Sigmoid colon (tissue), 7 donors: ENCODE data around the gene EHBP1L1. TPM values are rescaled to one million over a fixed set of nuclear protein-coding genes. Genes with fewer than 3 reads are reported as not detected.
A peak's percentile ranks its signal among the peaks of the same experiment; 100 is the strongest.

ENCODE experiments used
- DNase-seq: peaks from one replicate; pipeline ENCODE4 v3.0.0-alpha.2; 2019
- H3K27ac ChIP-seq, 4 donors: fragments of 200-600 bp; sonication (generic); one replicate each; pipeline ENCODE4 v1.5.1; 2016 to 2019; ENCODE audit warnings: mild to moderate bottlenecking in 1 of 4
- H3K27me3 ChIP-seq, 3 donors: fragments of 200-600 bp; sonication (generic); one replicate each; pipeline ENCODE4 v1.5.1; 2019; ENCODE audit warnings: mild to moderate bottlenecking in 1 of 3
- H3K36me3 ChIP-seq, 4 donors: fragments of 200-600 bp; sonication (generic); one replicate each; pipeline ENCODE4 v1.5.1; 2016 to 2019
- H3K4me1 ChIP-seq, 4 donors: fragments of 200-600 bp; sonication (generic); one replicate each; pipeline ENCODE4 v1.5.1; 2017 to 2019
- H3K4me3 ChIP-seq, 4 donors: fragments of 200-600 bp; sonication (generic); one replicate each; pipeline ENCODE4 v1.5.1; 2017 to 2019; ENCODE audit warnings: mild to moderate bottlenecking in 2 of 4, moderate library complexity in 1 of 4
- H3K9me3 ChIP-seq, 4 donors: fragments of 200-600 bp in 3 of 4; sonication (generic) in 3 of 4; one replicate each; pipeline versions ENCODE4 v1.5.1 to v1.6.1; 2013 to 2019
- EP300 ChIP-seq, 4 donors: sonication (generic); formaldehyde crosslinking; IDR thresholded peaks; one replicate each; pipeline ENCODE4 v1.6.1; 2017; ENCODE audit warnings: antibody characterized with exemption in 4 of 4
- POLR2A ChIP-seq, 2 donors: fragments of 450-650 bp; IDR thresholded peaks; one replicate each; pipeline ENCODE4 v1.6.1; 2016; ENCODE audit warnings: antibody characterized with exemption in 2 of 2, mild to moderate bottlenecking in 2 of 2, moderate library complexity in 2 of 2
- POLR2AphosphoS5 ChIP-seq, 4 donors: sonication (generic); formaldehyde crosslinking; IDR thresholded peaks; one replicate each; pipeline ENCODE4 v1.6.1; 2017; ENCODE audit warnings: antibody characterized with exemption in 4 of 4
- WGBS, 2 donors: extraction: QIAGEN DNeasy Blood & Tissue Kit; methylation state at CpG; one replicate each; pipeline ENCODE4 v1.1.7; 2013; 5-methylcytosine and 5-hydroxymethylcytosine counted together
- intact Hi-C: fragments of 100-400 bp; cut with DNase I; formaldehyde crosslinking; loops from one replicate; pipeline ENCODE4 v1.15.1; 2023
- polyA plus RNA-seq, 3 donors: library from polyadenylated mRNA; stranded (reverse); fragments of 200-250 nt; gene quantifications; one replicate each; pipeline ENCODE4 v1.2.3, GENCODE V29; 2013
- total RNA-seq, 4 donors: library from RNA; depleted of rRNA; stranded (reverse); fragments of >200 nt; gene quantifications; one replicate each; pipeline ENCODE4 v1.1.0, GENCODE V29; 2016
- TF ChIP-seq, protein P1 (sequence below), 4 experiments: fragments of 450-650 bp in 3 of 4; fragments of 200-600 bp in 1 of 4; IDR thresholded peaks; one replicate each; pipeline ENCODE4 v1.5.1; 2016 to 2019; ENCODE audit warnings: antibody characterized with exemption in 4 of 4, mild to moderate bottlenecking in 3 of 4, moderate library complexity in 2 of 4
- donor health status: healthy with polysubstance abuse.
- donor health status: Bipolar disorder and iron deficiency.
- donor health status: healthy.

EHBP1L1 gene
- total and polyA plus RNA-seq, 7 donors: 31.2 to 366 (median 148) TPM

DNA sequence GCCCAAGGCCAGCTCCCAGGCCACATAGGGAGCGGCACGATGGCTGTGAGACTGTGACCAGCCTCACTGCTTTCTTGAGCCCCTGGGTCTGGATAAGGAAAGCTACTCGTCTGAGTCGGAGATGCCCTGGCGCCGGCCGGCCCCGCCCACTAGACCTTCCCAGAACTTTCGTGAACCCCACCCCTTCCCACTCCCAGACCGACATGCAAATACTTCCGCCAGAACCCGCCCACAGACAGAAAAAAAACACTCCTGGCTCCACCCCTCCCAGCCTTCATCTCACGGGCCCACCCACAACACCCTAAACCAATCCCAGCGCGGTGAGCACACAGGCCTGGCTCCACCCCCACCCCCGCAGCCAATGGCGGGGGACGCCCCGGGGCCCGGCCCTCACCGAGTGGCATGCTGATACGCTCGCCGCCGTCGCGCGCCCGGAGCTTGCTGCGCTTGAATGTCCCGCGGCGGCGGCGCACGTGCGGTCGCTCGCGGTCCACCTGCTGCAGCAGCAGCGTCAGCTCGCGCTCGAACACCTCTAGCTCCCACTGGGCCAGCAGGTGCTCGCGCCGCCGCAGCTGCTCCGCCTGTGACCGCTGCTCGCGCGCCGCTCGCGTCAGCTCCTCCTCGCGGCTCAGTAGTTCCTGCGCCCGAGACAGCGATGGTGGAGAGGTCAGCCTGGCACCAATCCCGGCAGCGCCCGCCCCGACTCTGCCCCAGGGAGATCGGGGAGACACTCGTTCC, 31.2 kb downstream of the EHBP1L1 start:
- DNase-seq: peak; percentile 99
- no peaks in the 10 kb centered on the region for H3K27me3 ChIP-seq
- 62 to 67% methylated on average over 67 of the region's 67 CpGs for WGBS, 2 donors
- H3K9me3 ChIP-seq: no peaks in the 10 kb centered on the region
- TF ChIP-seq, protein P1, sequence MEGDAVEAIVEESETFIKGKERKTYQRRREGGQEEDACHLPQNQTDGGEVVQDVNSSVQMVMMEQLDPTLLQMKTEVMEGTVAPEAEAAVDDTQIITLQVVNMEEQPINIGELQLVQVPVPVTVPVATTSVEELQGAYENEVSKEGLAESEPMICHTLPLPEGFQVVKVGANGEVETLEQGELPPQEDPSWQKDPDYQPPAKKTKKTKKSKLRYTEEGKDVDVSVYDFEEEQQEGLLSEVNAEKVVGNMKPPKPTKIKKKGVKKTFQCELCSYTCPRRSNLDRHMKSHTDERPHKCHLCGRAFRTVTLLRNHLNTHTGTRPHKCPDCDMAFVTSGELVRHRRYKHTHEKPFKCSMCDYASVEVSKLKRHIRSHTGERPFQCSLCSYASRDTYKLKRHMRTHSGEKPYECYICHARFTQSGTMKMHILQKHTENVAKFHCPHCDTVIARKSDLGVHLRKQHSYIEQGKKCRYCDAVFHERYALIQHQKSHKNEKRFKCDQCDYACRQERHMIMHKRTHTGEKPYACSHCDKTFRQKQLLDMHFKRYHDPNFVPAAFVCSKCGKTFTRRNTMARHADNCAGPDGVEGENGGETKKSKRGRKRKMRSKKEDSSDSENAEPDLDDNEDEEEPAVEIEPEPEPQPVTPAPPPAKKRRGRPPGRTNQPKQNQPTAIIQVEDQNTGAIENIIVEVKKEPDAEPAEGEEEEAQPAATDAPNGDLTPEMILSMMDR (IDR thresholded peaks at IDR 0.05): no peak
- TF ChIP-seq POLR2AphosphoS5 (IDR thresholded peaks at IDR 0.05) (peak in 3 of 4 donors; percentile 11 to 27 (median 23)), POLR2A (IDR thresholded peaks at IDR 0.05) (no peak), EP300 (IDR thresholded peaks at IDR 0.05) (peak in 1 of 4 donors; percentile 27)
- H3K27ac ChIP-seq: peak overlapping the region; percentile 76 to 88 (median 86)
- intact Hi-C loops: loop anchor here (5.0 to 10.0 kb wide), 2 partner anchors 65 to 242 kb away; no protein-coding TSS in a partner anchor
- peak overlapping the region; percentile 11 to 42 (median 34) for H3K4me3 ChIP-seq
- peaks cover 0 to 48% (median 42%) of the 10 kb centered on the region in 4 donors for H3K4me1 ChIP-seq
- H3K36me3 ChIP-seq: peaks cover 14 to 56% (median 29%) of the 10 kb centered on the region in 4 donors

DNA sequence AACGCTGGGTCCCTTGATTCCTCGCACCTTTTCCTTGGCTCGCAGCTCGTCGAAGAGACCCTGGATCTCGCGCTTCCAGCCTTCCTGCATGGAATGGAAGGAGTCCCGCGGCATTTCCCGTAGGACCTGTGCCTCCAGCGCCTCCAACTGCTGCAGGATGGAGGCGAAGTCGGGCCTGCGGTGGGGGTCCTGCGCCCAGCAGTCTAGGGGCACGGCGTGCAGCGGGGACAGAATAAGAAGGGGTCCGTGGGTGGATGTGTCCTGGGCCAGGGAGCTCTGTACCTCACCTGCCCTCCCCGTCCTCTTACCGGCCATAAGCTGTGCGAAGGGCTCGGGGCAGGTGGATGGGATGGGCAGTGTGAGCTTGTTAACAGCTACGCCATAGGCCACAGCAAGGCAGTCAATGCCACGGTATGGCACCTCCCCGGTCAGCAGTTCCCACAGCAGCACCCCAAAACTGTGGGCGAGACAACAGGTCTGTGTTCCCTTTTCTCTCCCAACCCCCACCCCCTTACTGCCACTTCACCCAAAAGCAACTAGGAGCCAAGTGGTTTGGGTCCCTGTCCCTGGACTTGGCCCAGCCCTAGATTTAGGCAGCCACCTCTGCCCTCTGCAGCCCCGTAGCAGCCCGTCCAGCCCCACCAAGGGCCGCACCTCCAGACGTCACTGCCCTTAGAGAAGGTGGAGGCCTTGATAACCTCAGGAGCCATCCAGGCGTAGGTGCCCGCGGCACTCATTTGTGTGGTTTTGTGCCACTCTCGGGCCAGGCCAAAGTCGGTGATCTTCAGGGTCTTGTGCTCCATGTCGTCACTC, 32.0 kb downstream of the EHBP1L1 start:
- Histone ChIP-seq H3K4me1 (peaks cover 0 to 56% (median 50%) of the 10 kb centered on the region in 4 donors), H3K27me3 (no peaks in the 10 kb centered on the region), H3K9me3 (no peaks in the 10 kb centered on the region), H3K36me3 (peaks cover 14 to 48% (median 29%) of the 10 kb centered on the region in 4 donors), H3K4me3 (peak overlapping the region; percentile 11 to 42 (median 34)), H3K27ac (peak overlapping the region; percentile 76 to 88 (median 84))
- no peak for DNase-seq
- TF ChIP-seq, protein P1 (IDR thresholded peaks at IDR 0.05): no peak
- TF ChIP-seq POLR2A (IDR thresholded peaks at IDR 0.05) (no peak), POLR2AphosphoS5 (IDR thresholded peaks at IDR 0.05) (no peak), EP300 (IDR thresholded peaks at IDR 0.05) (no peak)
- intact Hi-C loops: loop anchor here (5.0 to 10.0 kb wide), 2 partner anchors 66 to 243 kb away; no protein-coding TSS in a partner anchor
- whole genome bisulfite sequencing, 2 donors: 90 to 94% methylated on average over 37 of the region's 37 CpGs

DNA sequence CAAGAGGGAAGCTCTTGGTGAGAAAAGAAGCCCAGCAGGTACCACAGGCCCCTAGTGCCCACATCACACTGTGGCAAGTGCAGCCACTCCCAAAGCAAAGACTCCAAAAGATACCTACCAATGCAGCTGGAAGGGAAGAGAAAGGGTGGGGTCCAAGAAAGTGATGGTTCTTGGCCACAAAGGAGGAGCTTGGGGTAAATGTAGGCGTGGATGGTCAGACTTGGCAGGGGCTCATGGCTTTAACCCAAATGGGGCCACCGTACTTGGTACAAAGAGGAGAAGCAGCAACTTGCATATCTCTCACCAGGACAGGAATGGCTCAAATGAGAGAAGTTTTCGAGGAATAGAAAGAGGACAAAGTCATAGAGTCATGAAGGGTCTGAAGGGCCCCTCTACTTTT, 33.4 kb downstream of the EHBP1L1 start:
- TF ChIP-seq, protein P1 (IDR thresholded peaks at IDR 0.05): no peak
- no peak for TF ChIP-seq EP300 (IDR thresholded peaks at IDR 0.05)
- no peak for TF ChIP-seq POLR2AphosphoS5 (IDR thresholded peaks at IDR 0.05)
- TF ChIP-seq POLR2A (IDR thresholded peaks at IDR 0.05): no peak
- no peaks in the 10 kb centered on the region for H3K9me3 ChIP-seq
- intact Hi-C loops: loop anchor here (5.0 to 10.0 kb wide), 2 partner anchors 67 to 244 kb away; no protein-coding TSS in a partner anchor
- peaks cover 14 to 34% (median 26%) of the 10 kb centered on the region in 4 donors for H3K36me3 ChIP-seq
- 52 to 67% methylated on average over 3 of the region's 3 CpGs for WGBS, 2 donors
- no peak for DNase-seq
- peak overlapping the region in 3 of 4 donors; percentile 9 to 92 (median 39) for H3K27ac ChIP-seq
- H3K4me1 ChIP-seq: peaks cover 0 to 65% (median 58%) of the 10 kb centered on the region in 4 donors
- no peaks in the 10 kb centered on the region for H3K27me3 ChIP-seq
- no peak overlapping the region for H3K4me3 ChIP-seq

DNA sequence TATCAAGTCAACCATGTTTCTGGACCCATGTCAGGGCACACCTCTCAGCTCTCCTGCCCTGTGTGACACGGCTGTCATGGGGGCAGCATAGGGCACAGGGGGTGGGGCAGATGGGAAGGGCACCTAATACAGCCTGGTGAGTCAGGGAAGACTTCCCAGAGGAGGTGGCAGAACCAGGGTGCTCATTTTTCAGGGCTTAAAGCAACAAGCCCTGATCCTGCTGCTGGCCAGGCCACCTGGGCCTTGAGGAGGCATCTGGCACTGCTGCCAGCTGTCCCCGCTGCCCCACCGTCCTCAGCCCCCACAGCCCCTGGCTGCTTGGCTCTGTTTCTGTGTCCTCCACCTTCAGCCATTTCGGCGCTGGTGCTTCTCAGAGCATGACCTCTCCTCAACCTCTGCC, 33.8 kb downstream of the EHBP1L1 start:
- TF ChIP-seq POLR2AphosphoS5 (IDR thresholded peaks at IDR 0.05) (no peak), EP300 (IDR thresholded peaks at IDR 0.05) (no peak), POLR2A (IDR thresholded peaks at IDR 0.05) (no peak)
- TF ChIP-seq, protein P1 (IDR thresholded peaks at IDR 0.05): no peak
- H3K27ac ChIP-seq: peak overlapping the region in 3 of 4 donors; percentile 39 to 92 (median 91)
- peaks cover 0 to 65% (median 60%) of the 10 kb centered on the region in 4 donors for H3K4me1 ChIP-seq
- DNase-seq: no peak
- H3K9me3 ChIP-seq: no peaks in the 10 kb centered on the region
- no peak overlapping the region for H3K4me3 ChIP-seq
- intact Hi-C loops: loop anchor here (5.0 to 10.0 kb wide), 3 partner anchors 67 to 495 kb away; partner anchors contain the start of genes TM7SF2 and ZNHIT2
- peaks cover 12 to 30% (median 22%) of the 10 kb centered on the region in 4 donors for H3K36me3 ChIP-seq
- no peaks in the 10 kb centered on the region for H3K27me3 ChIP-seq
- WGBS, 2 donors: 79 to 82% methylated on average over 5 of the region's 5 CpGs
